WTC11 (cell line): ENCODE measurements around the gene CDK6. TPM values are rescaled to one million over a fixed set of nuclear protein-coding genes. Genes with fewer than 3 reads are reported as not detected.
A peak's percentile ranks its signal among the peaks of the same experiment; 100 is the strongest.

ENCODE experiments used
- ATAC-seq: fragments of 200-7000 bp; cut with Tn5 transposase; 2 replicates; pipeline ENCODE4 v1.10.0; 2021; ENCODE audit warnings: mild to moderate bottlenecking, moderate library complexity
- CTCF ChIA-PET: fragments of 300-600 bp; sonication (Branson Sonifier 250); formaldehyde crosslinking; loops from one replicate; lab custom pipeline; 2021; ENCODE audit warnings: antibody characterized with exemption; lab: Charles Lee
- POLR2A ChIA-PET: fragments of 350-600 bp; sonication (Branson Sonifier 250); formaldehyde crosslinking; loops from one replicate; lab custom pipeline; 2021; ENCODE audit warnings: antibody characterized with exemption; lab: Charles Lee
- DNase-seq: peaks from one replicate; pipeline ENCODE4 v3.0.0; 2021; ENCODE audit warnings: low spot score
- H3K27ac Mint-ChIP-seq: 2 replicates; pipeline ENCODE4 v1.8.0; 2021; ENCODE audit warnings: mixed read lengths
- H3K27me3 Mint-ChIP-seq: 2 replicates; pipeline ENCODE4 v1.8.0; 2021; ENCODE audit warnings: low read depth, mild to moderate bottlenecking, moderate library complexity, mixed read lengths
- H3K36me3 Mint-ChIP-seq: 2 replicates; pipeline ENCODE4 v1.8.0; 2021; ENCODE audit warnings: mixed read lengths
- H3K4me1 Mint-ChIP-seq: 2 replicates; pipeline ENCODE4 v1.8.0; 2022; ENCODE audit warnings: mixed read lengths
- H3K4me3 Mint-ChIP-seq: 2 replicates; pipeline ENCODE4 v1.8.0; 2021; ENCODE audit warnings: mild to moderate bottlenecking, moderate library complexity, mixed read lengths
- H3K9me3 Mint-ChIP-seq: 2 replicates; pipeline ENCODE4 v1.8.0; 2021; ENCODE audit warnings: mixed read lengths
- AFF4 ChIP-seq: sonication (generic); formaldehyde crosslinking; IDR thresholded peaks from 2 replicates; pipeline ENCODE4 v1.8.1; 2023; ENCODE audit warnings: mild to moderate bottlenecking, missing genetic modification reagents, borderline replicate concordance
- ATF1 ChIP-seq: sonication (generic); formaldehyde crosslinking; IDR thresholded peaks from 2 replicates; pipeline ENCODE4 v1.8.1; 2023; ENCODE audit warnings: mild to moderate bottlenecking, moderate library complexity, missing genetic modification reagents
- CDX4 ChIP-seq: fragments of 250-450 bp; sonication (Bioruptor Pico); IDR thresholded peaks from 2 replicates; pipeline ENCODE4 v1.9.0; 2021; ENCODE audit warnings: moderate library complexity, mild to moderate bottlenecking, inconsistent platforms, borderline replicate concordance
- CTCF ChIP-seq: fragments of 200-600 bp; IDR thresholded peaks from 2 replicates; pipeline ENCODE4 v1.8.0; 2022; ENCODE audit warnings: antibody characterized with exemption
- E2F1 ChIP-seq: sonication (generic); formaldehyde crosslinking; IDR thresholded peaks from 2 replicates; pipeline ENCODE4 v1.8.0; 2022; ENCODE audit warnings: mild to moderate bottlenecking, missing genetic modification reagents
- E2F4 ChIP-seq: sonication (generic); formaldehyde crosslinking; IDR thresholded peaks from 2 replicates; pipeline ENCODE4 v1.8.1; 2022; ENCODE audit warnings: low read depth, mild to moderate bottlenecking, moderate library complexity, missing genetic modification reagents, borderline replicate concordance
- E2F5 ChIP-seq: sonication (generic); formaldehyde crosslinking; IDR thresholded peaks from 2 replicates; pipeline ENCODE4 v1.8.1; 2022; ENCODE audit warnings: mild to moderate bottlenecking, moderate library complexity, missing genetic modification reagents
- ELF4 ChIP-seq: sonication (generic); formaldehyde crosslinking; IDR thresholded peaks from 2 replicates; pipeline ENCODE4 v1.8.1; 2022; ENCODE audit warnings: low read depth, mild to moderate bottlenecking, moderate library complexity, missing genetic modification reagents
- GABPB1 ChIP-seq: sonication (generic); formaldehyde crosslinking; IDR thresholded peaks from 2 replicates; pipeline ENCODE4 v1.8.1; 2023; ENCODE audit warnings: mild to moderate bottlenecking, missing genetic modification reagents
- GTF2I ChIP-seq: fragments of 250-450 bp; sonication (Bioruptor Pico); conservative IDR thresholded peaks from 2 replicates; pipeline ENCODE4 v1.4.0; 2021; ENCODE audit warnings: mild to moderate bottlenecking
- HMGA2 ChIP-seq: fragments of 250-450 bp; sonication (Bioruptor Pico); IDR thresholded peaks from 2 replicates; pipeline ENCODE4 v1.4.0; 2021; ENCODE audit warnings: mild to moderate bottlenecking, moderate library complexity
- HMGXB4 ChIP-seq: sonication (generic); formaldehyde crosslinking; IDR thresholded peaks from 2 replicates; pipeline ENCODE4 v1.8.1; 2023; ENCODE audit warnings: mild to moderate bottlenecking, moderate library complexity, missing genetic modification reagents
- JUN ChIP-seq: sonication (generic); formaldehyde crosslinking; IDR thresholded peaks from 2 replicates; pipeline ENCODE4 v1.8.0; 2023; ENCODE audit warnings: mild to moderate bottlenecking, missing genetic modification reagents
- MYBL2 ChIP-seq: sonication (generic); formaldehyde crosslinking; IDR thresholded peaks from 2 replicates; pipeline ENCODE4 v1.8.1; 2023; ENCODE audit warnings: mild to moderate bottlenecking, moderate library complexity, missing genetic modification reagents
- NR1H2 ChIP-seq: sonication (generic); formaldehyde crosslinking; IDR thresholded peaks from 2 replicates; pipeline ENCODE4 v1.9.0; 2021; ENCODE audit warnings: mild to moderate bottlenecking, moderate library complexity, missing genetic modification reagents
- NR2C2 ChIP-seq: sonication (generic); formaldehyde crosslinking; IDR thresholded peaks from 2 replicates; pipeline ENCODE4 v1.8.0; 2022; ENCODE audit warnings: mild to moderate bottlenecking, missing genetic modification reagents
- SOX15 ChIP-seq: fragments of 250-450 bp; sonication (Bioruptor Pico); IDR thresholded peaks from 2 replicates; pipeline ENCODE4 v1.9.0; 2021; ENCODE audit warnings: mild to moderate bottlenecking
- TEAD1 ChIP-seq: sonication (generic); formaldehyde crosslinking; IDR thresholded peaks from 2 replicates; pipeline ENCODE4 v1.8.0; 2022; ENCODE audit warnings: mild to moderate bottlenecking, missing genetic modification reagents
- ZNF138 ChIP-seq: sonication (generic); formaldehyde crosslinking; conservative IDR thresholded peaks from 2 replicates; pipeline ENCODE4 v1.8.1; 2022; ENCODE audit warnings: mild to moderate bottlenecking, moderate library complexity, missing genetic modification reagents
- ZNF317 ChIP-seq: sonication (generic); formaldehyde crosslinking; IDR thresholded peaks from 2 replicates; pipeline ENCODE4 v1.8.1; 2023; ENCODE audit warnings: low read depth, mild to moderate bottlenecking, moderate library complexity, missing genetic modification reagents, borderline replicate concordance
- total RNA-seq: library from RNA; stranded (reverse); gene quantifications from 3 replicates; pipeline ENCODE4 v1.2.3, GENCODE V29; 2021

CDK6 gene
- total RNA-seq, 1 experiment from 2014 or later = 47.2 TPM

- TF ChIP-seq E2F4 (no peak), E2F5 (CRISPR knock-in tag) (no peak)
Measured at GRCh38 chr7:92705831-92706230, 130.5 kb downstream of the CDK6 start (continued).

GRCh38 chr7:92704858-92705257 is 131.5 kb downstream of the CDK6 start:
- peaks cover 13% of the 10 kb centered on the region for H3K36me3 Mint-ChIP-seq
- ChIA-PET POLR2A (no interaction called here), CTCF (interaction anchor here (1.0 kb wide), 1 partner anchor 128 kb away, joined by 3 read pairs; no protein-coding TSS in a partner anchor)
- no peak overlapping the region for H3K27ac Mint-ChIP-seq
- peaks cover 5% of the 10 kb centered on the region; the same call in 1 of the 2 replicates for H3K4me1 Mint-ChIP-seq
- ATAC-seq (no peak), DNase-seq (no peak)
- peaks cover 14% of the 10 kb centered on the region for H3K9me3 Mint-ChIP-seq
- TF ChIP-seq NR1H2 (CRISPR knock-in tag) (no peak), E2F1 (CRISPR knock-in tag) (no peak)
- no peaks in the 10 kb centered on the region for H3K27me3 Mint-ChIP-seq
- no peak overlapping the region for H3K4me3 Mint-ChIP-seq

- H3K4me3 Mint-ChIP-seq = no peak overlapping the region
- POLR2A ChIA-PET = interaction anchor here (0.6 kb wide), 1 partner anchor 101 kb away, joined by 3 read pairs; no protein-coding TSS in a partner anchor
- H3K9me3 Mint-ChIP-seq = peaks cover 14% of the 10 kb centered on the region
- peaks cover 12% of the 10 kb centered on the region for H3K4me1 Mint-ChIP-seq
- peak overlapping the region; percentile 55; the same call in 1 of the 2 replicates for H3K27ac Mint-ChIP-seq
- ATAC-seq (no peak), DNase-seq (no peak)
- no peaks in the 10 kb centered on the region for H3K27me3 Mint-ChIP-seq
- CTCF ChIA-PET = interaction anchor here (1.6 kb wide), 1 partner anchor 130 kb away, joined by 3 read pairs; no protein-coding TSS in a partner anchor
- peaks cover 13% of the 10 kb centered on the region for H3K36me3 Mint-ChIP-seq
- TF ChIP-seq ATF1 (CRISPR knock-in tag) = no peak
- no peak for TF ChIP-seq CTCF
- TF ChIP-seq GTF2I (CRISPR knock-in tag) = no peak
- TF ChIP-seq JUN (CRISPR knock-in tag) = no peak
- TF ChIP-seq ZNF317 (CRISPR knock-in tag) = no peak
- TF ChIP-seq HMGA2 (CRISPR knock-in tag) = no peak
- TF ChIP-seq MYBL2 (CRISPR knock-in tag) = no peak
- TF ChIP-seq AFF4 (CRISPR knock-in tag) = no peak
- TF ChIP-seq NR2C2 (CRISPR knock-in tag) = no peak
- TF ChIP-seq TEAD1 (CRISPR knock-in tag) = no peak
- TF ChIP-seq CDX4 (CRISPR knock-in tag) = no peak
- TF ChIP-seq HMGXB4 (CRISPR knock-in tag) = no peak
- no peak for TF ChIP-seq GABPB1 (CRISPR knock-in tag)
- no peak for TF ChIP-seq SOX15
- TF ChIP-seq ELF4 (CRISPR knock-in tag) = no peak
- no peak for TF ChIP-seq ZNF138
Measured at GRCh38 chr7:92702535-92702934, 133.8 kb downstream of the CDK6 start.
